GM10847 (cell line): ENCODE results near the gene SP4.
A peak's percentile ranks its signal among the peaks of the same experiment; 100 is the strongest.

Experiments
- POLR2A ChIP-seq: IDR thresholded peaks from 2 replicates; pipeline ENCODE4 v1.6.1; 2011; ENCODE audit not compliant: insufficient read length; ENCODE audit errors: extremely low read depth

The SP4 gene

GRCh38 chr7:21427871-21428658, at the start of gene SP4:
Gene SP4, plus strand, starts transcription at chr7:21428083. Its CDS starts 169 bp downstream, at chr7:21428252.
- TF ChIP-seq POLR2A = peak; percentile 30

- no peak for TF ChIP-seq POLR2A
Measured at GRCh38 chr7:21383227-21384220, 44.4 kb upstream of the SP4 start.

DNA sequence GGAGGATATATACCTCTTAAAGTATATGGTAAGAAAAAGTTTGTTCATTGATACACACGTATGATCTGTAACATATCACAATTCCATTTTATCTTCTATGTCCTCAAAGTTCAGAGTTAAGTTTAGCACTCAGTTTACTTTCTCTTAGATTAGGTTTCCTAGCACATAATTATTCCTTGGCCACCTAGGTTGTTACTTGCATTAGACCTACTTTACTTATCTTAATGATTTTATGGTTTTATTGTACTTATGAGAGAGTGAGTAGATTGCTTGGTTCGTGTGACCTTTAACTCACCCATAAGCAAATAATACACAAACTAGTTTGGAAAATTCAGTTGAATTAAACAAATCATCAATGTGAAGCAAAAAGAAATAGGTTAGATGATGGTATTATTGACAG, 33.9 kb upstream of the SP4 start:
- TF ChIP-seq POLR2A = no peak

DNA sequence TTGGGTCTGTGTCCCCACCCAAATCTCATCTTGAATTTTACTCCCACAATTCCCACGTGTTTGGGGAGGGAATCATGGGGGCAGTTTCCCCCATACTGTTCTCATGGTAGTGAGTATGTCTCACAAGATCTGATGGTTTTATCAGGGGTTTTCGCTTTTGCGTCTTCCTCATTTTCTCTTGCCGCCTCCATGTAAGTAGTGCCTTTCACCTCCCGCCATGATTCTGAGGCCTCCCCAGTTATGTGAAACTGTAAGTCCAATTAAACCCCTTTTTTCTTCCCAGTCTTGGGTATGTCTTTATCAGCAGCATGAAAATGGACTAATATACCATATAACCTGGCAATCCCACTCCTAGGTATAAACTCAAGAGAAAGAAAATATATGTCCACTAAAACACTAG, 25.9 kb upstream of the SP4 start:
- TF ChIP-seq POLR2A = no peak

GRCh38 chr7:21407796-21408480, 19.9 kb upstream of the SP4 start:
- TF ChIP-seq POLR2A = no peak

DNA sequence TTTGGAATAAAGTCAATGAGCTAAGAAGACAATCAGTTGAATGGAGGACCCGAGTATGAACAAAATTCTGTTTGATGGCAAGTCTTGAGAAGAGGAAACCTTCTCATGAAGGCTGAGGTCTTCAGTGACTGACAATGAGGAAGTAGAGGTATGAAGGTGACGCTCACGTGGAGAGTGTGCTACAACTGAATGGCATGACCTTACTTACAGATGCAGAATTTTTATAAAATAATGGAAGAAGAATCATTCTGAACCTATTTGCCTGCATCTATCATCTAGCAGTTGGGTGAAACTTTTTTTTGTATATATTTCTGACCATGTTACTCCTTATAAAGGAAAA, 19.4 kb upstream of the SP4 start:
- TF ChIP-seq POLR2A = no peak

GRCh38 chr7:21412410-21412851, 15.5 kb upstream of the SP4 start:
- no peak for TF ChIP-seq POLR2A

DNA sequence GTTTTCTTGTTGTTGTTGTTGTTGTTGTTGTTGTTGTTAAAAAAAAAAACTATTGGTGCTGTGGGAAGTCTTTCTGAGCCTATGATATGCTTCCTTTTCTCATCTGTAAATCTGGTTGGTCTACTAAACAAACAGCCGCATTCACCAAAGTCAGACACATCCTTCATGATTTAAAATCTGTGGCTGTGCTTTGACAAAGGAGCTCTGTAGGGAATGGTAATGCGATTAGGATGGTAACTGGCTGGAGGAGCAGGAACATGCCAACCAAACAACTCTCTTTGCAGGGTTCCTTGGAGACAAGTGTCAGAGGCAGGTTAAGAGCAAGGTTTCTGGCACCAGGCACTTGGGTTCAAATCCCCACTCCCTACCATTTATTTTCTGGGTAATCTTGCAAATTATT, 14.9 kb upstream of the SP4 start:
- TF ChIP-seq POLR2A = no peak

DNA sequence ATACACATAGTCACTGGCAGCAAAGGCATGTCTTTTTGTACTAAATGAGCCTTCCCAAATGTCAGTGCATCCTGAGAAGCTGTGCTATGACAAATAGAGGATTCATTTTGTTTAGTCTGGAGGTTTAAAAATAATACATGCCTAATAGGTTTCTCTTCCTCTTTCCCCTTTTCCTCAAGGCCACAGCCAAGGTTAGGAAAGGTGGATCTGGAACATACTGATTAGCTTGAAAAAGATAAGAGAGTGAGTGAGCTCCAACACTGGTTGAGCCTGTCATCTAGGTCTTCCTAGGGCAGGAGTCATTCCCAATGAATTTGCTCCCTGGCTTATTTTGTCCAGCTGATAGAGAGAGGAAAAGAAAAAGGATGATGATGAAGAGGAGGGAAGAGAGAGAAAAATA, 14.4 kb upstream of the SP4 start:
- no peak for TF ChIP-seq POLR2A

DNA sequence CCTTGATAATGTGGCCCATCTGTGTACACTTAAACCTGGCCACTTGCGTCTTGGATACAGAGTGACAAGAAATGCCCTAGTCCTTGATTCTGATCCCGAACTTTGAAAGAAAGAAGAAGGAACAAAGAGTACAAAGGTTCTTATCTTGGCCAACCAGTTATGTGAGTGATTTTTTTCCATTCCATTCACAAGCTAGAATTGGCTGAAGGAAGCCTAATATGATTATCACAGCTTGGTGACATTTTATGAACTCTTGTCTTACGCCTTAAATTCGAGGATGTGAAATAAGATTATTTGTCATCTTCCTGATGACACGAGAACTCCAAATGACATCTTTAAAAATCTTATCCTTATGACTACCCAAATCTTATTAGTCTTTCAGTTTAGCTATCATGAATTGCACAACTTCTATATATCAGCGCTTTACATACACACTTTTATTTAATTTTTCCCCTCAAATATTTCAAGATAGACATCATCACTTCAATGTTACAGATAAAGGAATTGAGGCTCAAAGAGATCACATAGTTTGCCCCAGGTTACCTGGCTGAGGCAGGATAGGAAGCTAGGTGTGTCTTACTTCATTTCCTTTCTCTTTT, 13.0 kb upstream of the SP4 start:
- no peak for TF ChIP-seq POLR2A

DNA sequence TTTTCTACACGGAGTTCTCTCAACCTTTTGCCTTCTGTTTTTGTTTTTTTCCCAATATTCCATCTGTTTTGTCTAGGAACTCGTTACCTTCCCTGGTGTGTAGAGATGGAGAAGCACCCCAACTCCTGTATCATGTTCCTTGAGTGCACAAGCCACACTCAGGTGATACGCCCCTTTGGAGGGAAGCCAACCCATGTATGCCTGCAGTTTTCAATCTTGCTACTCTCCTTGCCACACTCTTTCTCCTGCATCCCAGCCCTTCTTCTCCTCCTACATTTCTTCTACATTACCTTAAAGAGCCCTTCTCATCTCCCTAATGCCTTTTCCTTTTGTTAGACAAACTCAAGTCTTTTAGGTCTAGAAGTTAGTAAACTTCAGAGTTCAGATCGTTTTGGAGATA, 10.2 kb upstream of the SP4 start:
- no peak for TF ChIP-seq POLR2A

GRCh38 chr7:21422751-21423150, 5.1 kb upstream of the SP4 start:
- TF ChIP-seq POLR2A = no peak

GRCh38 chr7:21425290-21425689, 2.6 kb upstream of the SP4 start:
- TF ChIP-seq POLR2A = no peak

GRCh38 chr7:21426286-21427181, 1.3 kb upstream of the SP4 start:
- no peak for TF ChIP-seq POLR2A
